Measurements from ENCODE around the gene ZSWIM7. TPM values are rescaled to one million over a fixed set of nuclear protein-coding genes. Genes with fewer than 3 reads are reported as not detected.

Gene ZSWIM7
- total RNA-seq, 1 donor: 5.6 TPM

- H3K4me3 ChIP-seq (ENCODE audit: low read depth, low read length): no peak overlapping the region
- TF ChIP-seq CTCF (IDR thresholded peaks at IDR 0.05; ENCODE audit: insufficient read depth, low read depth, low read length): no peak
- DNase-seq (ENCODE audit: low read depth): no peak
Observed at GRCh38 chr17:15935891-15936290, 63.6 kb downstream of the ZSWIM7 start.

- no peak for TF ChIP-seq CTCF (IDR thresholded peaks at IDR 0.05; ENCODE audit: insufficient read depth, low read depth, low read length)
- DNase-seq (ENCODE audit: low read depth): no peak
- no peak overlapping the region for H3K4me3 ChIP-seq (ENCODE audit: low read depth, low read length)
Observed at GRCh38 chr17:15934866-15935265, 64.6 kb downstream of the ZSWIM7 start.

- no peak for TF ChIP-seq CTCF (IDR thresholded peaks at IDR 0.05; ENCODE audit: insufficient read depth, low read depth, low read length)
- DNase-seq (ENCODE audit: low read depth): no peak
Observed at GRCh38 chr17:15931394-15931793, 68.1 kb downstream of the ZSWIM7 start.

GRCh38 chr17:15930426-15930825, 69.1 kb downstream of the ZSWIM7 start:
- no peak for DNase-seq (ENCODE audit: low read depth)
- no peak overlapping the region for H3K4me3 ChIP-seq (ENCODE audit: low read depth, low read length)
- no peak for TF ChIP-seq CTCF (IDR thresholded peaks at IDR 0.05; ENCODE audit: insufficient read depth, low read depth, low read length)

More at GRCh38 chr17:15931394-15931793, 68.1 kb downstream of the ZSWIM7 start:
- no peak overlapping the region for H3K4me3 ChIP-seq (ENCODE audit: low read depth, low read length)

GRCh38 chr17:15929941-15930340, 69.6 kb downstream of the ZSWIM7 start:
- no peak for TF ChIP-seq CTCF (IDR thresholded peaks at IDR 0.05; ENCODE audit: insufficient read depth, low read depth, low read length)
- DNase-seq (ENCODE audit: low read depth): no peak
- H3K4me3 ChIP-seq (ENCODE audit: low read depth, low read length): no peak overlapping the region

- H3K4me3 ChIP-seq (ENCODE audit: low read depth, low read length): no peak overlapping the region
- DNase-seq (ENCODE audit: low read depth): no peak
- no peak for TF ChIP-seq CTCF (IDR thresholded peaks at IDR 0.05; ENCODE audit: insufficient read depth, low read depth, low read length)
Observed at GRCh38 chr17:15928286-15928785, 71.2 kb downstream of the ZSWIM7 start.

Other genes with a start within 250 kb of the ZSWIM7 start
- 14.8 and 50.5 TPM in 2 replicates for gene ADORA2B, start 54.6 kb downstream of the ZSWIM7 start, total RNA-seq
- gene TTC19, start 120 bp upstream of the ZSWIM7 start, total RNA-seq: 41.0 and 47.7 TPM in 2 replicates
- 82.1 and 83.3 TPM in 2 replicates for gene NCOR1, start 215.8 kb upstream of the ZSWIM7 start, total RNA-seq
- gene PIGL, start 217.5 kb upstream of the ZSWIM7 start, total RNA-seq: 14.7 and 19.6 TPM in 2 replicates

Data from fibroblast of villous mesenchyme (primary cell).